IPS-18a (cell line): ENCODE results near the gene RAX2.

Experiments used
- H3K27ac ChIP-seq: one replicate; pipeline ENCODE4 v1.5.1; 2013; ENCODE audit warnings: low read length
- H3K27me3 ChIP-seq: one replicate; pipeline ENCODE4 v1.6.1; 2013; ENCODE audit warnings: mild to moderate bottlenecking, low read length; ENCODE audit not compliant: control insufficient read depth, insufficient read depth
- H3K36me3 ChIP-seq: one replicate; pipeline ENCODE4 v1.6.1; 2013; ENCODE audit warnings: low read depth, low read length; ENCODE audit not compliant: control insufficient read depth
- H3K4me1 ChIP-seq: one replicate; pipeline ENCODE4 v1.6.1; 2013; ENCODE audit warnings: low read depth, low read length; ENCODE audit not compliant: control insufficient read depth
- H3K4me3 ChIP-seq: one replicate; pipeline ENCODE4 v1.5.1; 2013; ENCODE audit warnings: low read length
- H3K9ac ChIP-seq: one replicate; pipeline ENCODE4 v1.6.1; 2013; ENCODE audit warnings: mild to moderate bottlenecking, low read length, moderate library complexity
- H3K9me3 ChIP-seq: one replicate; pipeline ENCODE4 v1.6.1; 2013; ENCODE audit warnings: low read depth, low read length; ENCODE audit not compliant: control insufficient read depth

The RAX2 gene

GRCh38 chr19:3809881-3810707, 38.1 kb upstream of the RAX2 start:
- no peaks in the 10 kb centered on the region for H3K27me3 ChIP-seq
- no peaks in the 10 kb centered on the region for H3K9me3 ChIP-seq
- no peaks in the 10 kb centered on the region for H3K4me1 ChIP-seq
- no peak overlapping the region for H3K4me3 ChIP-seq
- H3K36me3 ChIP-seq: no peaks in the 10 kb centered on the region
- no peak overlapping the region for H3K9ac ChIP-seq
- H3K27ac ChIP-seq: no peak overlapping the region

- Histone ChIP-seq H3K4me1 (no peaks in the 10 kb centered on the region), H3K36me3 (no peaks in the 10 kb centered on the region), H3K27me3 (no peaks in the 10 kb centered on the region), H3K4me3 (no peak overlapping the region), H3K27ac (no peak overlapping the region), H3K9ac (no peak overlapping the region), H3K9me3 (no peaks in the 10 kb centered on the region)
Observed at GRCh38 chr19:3808420-3809143, 36.6 kb upstream of the RAX2 start.

GRCh38 chr19:3807574-3808354, 35.7 kb upstream of the RAX2 start:
- H3K36me3 ChIP-seq: no peaks in the 10 kb centered on the region
- no peaks in the 10 kb centered on the region for H3K9me3 ChIP-seq
- no peak overlapping the region for H3K9ac ChIP-seq
- H3K4me1 ChIP-seq: no peaks in the 10 kb centered on the region
- no peak overlapping the region for H3K4me3 ChIP-seq
- H3K27ac ChIP-seq: no peak overlapping the region
- H3K27me3 ChIP-seq: peaks cover 4% of the 10 kb centered on the region

GRCh38 chr19:3807131-3807480, 35.1 kb upstream of the RAX2 start:
- Histone ChIP-seq H3K27me3 (peaks cover 10% of the 10 kb centered on the region), H3K4me1 (no peaks in the 10 kb centered on the region)

GRCh38 chr19:3805859-3806258, 33.8 kb upstream of the RAX2 start:
- Histone ChIP-seq H3K9me3 (no peaks in the 10 kb centered on the region), H3K27ac (no peak overlapping the region), H3K4me3 (no peak overlapping the region), H3K36me3 (no peaks in the 10 kb centered on the region), H3K9ac (no peak overlapping the region), H3K27me3 (peaks cover 23% of the 10 kb centered on the region), H3K4me1 (no peaks in the 10 kb centered on the region)

More at GRCh38 chr19:3807131-3807480, 35.1 kb upstream of the RAX2 start:
- Histone ChIP-seq H3K9me3 (no peaks in the 10 kb centered on the region), H3K36me3 (no peaks in the 10 kb centered on the region), H3K9ac (no peak overlapping the region), H3K4me3 (no peak overlapping the region), H3K27ac (no peak overlapping the region)

GRCh38 chr19:3804429-3804828, 32.4 kb upstream of the RAX2 start:
- no peak overlapping the region for H3K27ac ChIP-seq
- no peaks in the 10 kb centered on the region for H3K9me3 ChIP-seq
- no peaks in the 10 kb centered on the region for H3K36me3 ChIP-seq
- no peak overlapping the region for H3K4me3 ChIP-seq
- H3K4me1 ChIP-seq: no peaks in the 10 kb centered on the region
- no peak overlapping the region for H3K9ac ChIP-seq
- H3K27me3 ChIP-seq: peaks cover 32% of the 10 kb centered on the region

GRCh38 chr19:3803986-3804385, 32.0 kb upstream of the RAX2 start:
- H3K4me3 ChIP-seq: no peak overlapping the region
- peaks cover 37% of the 10 kb centered on the region for H3K27me3 ChIP-seq
- H3K36me3 ChIP-seq: no peaks in the 10 kb centered on the region
- H3K4me1 ChIP-seq: no peaks in the 10 kb centered on the region
- H3K27ac ChIP-seq: no peak overlapping the region
- no peak overlapping the region for H3K9ac ChIP-seq
- H3K9me3 ChIP-seq: no peaks in the 10 kb centered on the region

- Histone ChIP-seq H3K27me3 (peaks cover 38% of the 10 kb centered on the region), H3K27ac (no peak overlapping the region), H3K4me3 (no peak overlapping the region), H3K4me1 (no peaks in the 10 kb centered on the region), H3K36me3 (no peaks in the 10 kb centered on the region), H3K9me3 (no peaks in the 10 kb centered on the region), H3K9ac (no peak overlapping the region)
Observed at GRCh38 chr19:3803114-3803888, 31.3 kb upstream of the RAX2 start.

GRCh38 chr19:3801412-3802096, 29.5 kb upstream of the RAX2 start:
- peaks cover 38% of the 10 kb centered on the region for H3K27me3 ChIP-seq
- no peaks in the 10 kb centered on the region for H3K9me3 ChIP-seq
- H3K36me3 ChIP-seq: no peaks in the 10 kb centered on the region
- H3K4me3 ChIP-seq: peak overlapping the region; percentile 55
- no peaks in the 10 kb centered on the region for H3K4me1 ChIP-seq
- no peak overlapping the region for H3K27ac ChIP-seq
- no peak overlapping the region for H3K9ac ChIP-seq

- H3K4me3 ChIP-seq: peak overlapping the region; percentile 55
- H3K9ac ChIP-seq: no peak overlapping the region
- no peak overlapping the region for H3K27ac ChIP-seq
- H3K36me3 ChIP-seq: no peaks in the 10 kb centered on the region
- H3K4me1 ChIP-seq: no peaks in the 10 kb centered on the region
- peaks cover 38% of the 10 kb centered on the region for H3K27me3 ChIP-seq
- no peaks in the 10 kb centered on the region for H3K9me3 ChIP-seq
Observed at GRCh38 chr19:3800996-3801395, 29.0 kb upstream of the RAX2 start.
